ENCODE measurements around the gene TCTN1.
A peak's percentile ranks its signal among the peaks of the same experiment; 100 is the strongest.
"Not testable (repeated sequence)": the region's sequence is repeated elsewhere in the genome, so short reads cannot be mapped to it uniquely, and the experiment has no call there.

Gene TCTN1

GRCh38 chr12:110587102-110587501, 26.8 kb upstream of the TCTN1 start:
- not testable (repeated sequence) for DNase-seq

DNA sequence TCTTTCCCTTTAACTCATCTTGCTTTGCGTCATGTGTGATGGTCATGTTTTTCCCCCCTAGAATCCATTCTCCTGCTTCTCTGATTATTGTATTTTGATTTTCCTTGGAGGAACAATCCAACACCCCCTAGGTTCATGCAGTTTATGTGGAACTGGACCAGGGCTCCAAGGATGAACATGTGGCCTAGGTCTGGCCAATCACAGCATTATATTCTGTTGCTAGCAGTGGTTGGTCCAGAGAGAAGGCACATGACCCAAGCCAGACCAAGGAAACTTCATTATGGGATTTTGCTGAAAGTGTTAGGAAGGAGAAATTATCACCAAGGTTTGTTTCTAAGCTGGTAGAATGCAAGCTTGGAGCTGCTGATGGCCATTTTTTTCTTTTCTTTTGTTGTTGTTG, 23.9 kb upstream of the TCTN1 start:
- no peak for DNase-seq

DNA sequence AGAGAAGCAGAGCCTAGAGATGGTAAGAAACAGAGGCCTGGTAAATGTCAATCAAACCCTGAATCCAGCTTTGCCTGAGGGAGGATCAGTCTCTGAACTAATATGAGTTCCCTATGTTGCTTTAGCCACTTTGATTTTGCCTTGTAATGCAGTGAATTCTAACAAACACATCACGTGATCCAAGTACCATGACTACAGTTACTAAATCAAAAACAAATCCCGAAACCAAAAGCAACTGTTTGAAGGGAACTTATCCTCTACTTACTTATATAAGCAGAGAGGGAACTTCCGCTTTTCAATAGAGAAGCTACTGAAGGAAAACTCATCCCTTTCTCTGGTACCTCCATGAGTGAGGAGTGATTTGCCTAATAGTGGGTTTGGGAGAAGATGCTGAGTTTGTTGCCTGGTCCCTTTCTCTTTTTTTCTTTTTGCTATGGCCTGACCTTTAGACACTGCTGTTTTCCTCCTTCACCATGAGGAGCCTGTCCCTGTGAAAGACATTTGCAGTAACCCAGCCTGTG, 23.1 kb upstream of the TCTN1 start:
- DNase-seq: no peak

DNA sequence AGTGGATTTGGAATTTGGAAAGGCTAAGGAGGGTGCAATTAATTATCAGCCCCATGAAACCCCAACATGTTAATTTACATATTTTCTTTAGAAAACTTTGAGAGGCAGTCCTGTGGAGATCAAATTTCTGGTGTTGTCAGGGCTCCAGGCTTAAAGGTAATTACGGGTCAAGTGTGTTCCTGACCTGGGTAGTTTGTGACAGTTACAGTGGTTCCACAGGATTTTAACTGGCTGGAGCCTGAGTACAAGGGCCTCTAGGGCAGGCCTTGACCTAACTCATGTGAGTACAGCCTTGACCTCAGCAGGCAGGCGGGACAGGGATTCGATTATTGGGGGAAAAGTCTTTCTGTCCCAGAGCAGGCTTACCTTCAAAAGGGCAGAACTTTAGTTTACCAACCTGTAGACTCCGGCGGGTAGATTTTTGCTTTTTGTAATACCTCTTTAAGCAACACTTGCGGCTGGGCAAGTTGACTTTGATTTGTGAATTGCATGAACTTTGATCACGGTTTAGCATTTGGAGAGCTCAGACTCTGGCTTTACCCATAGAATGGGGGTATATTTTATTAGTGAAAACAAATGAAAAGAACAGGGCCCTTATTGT, 22.4 kb upstream of the TCTN1 start:
- no peak for DNase-seq

- DNase-seq: no peak
Measured at GRCh38 chr12:110592078-110592477, 21.9 kb upstream of the TCTN1 start.

GRCh38 chr12:110592919-110593318, 21.0 kb upstream of the TCTN1 start:
- DNase-seq: not testable (repeated sequence)

DNA sequence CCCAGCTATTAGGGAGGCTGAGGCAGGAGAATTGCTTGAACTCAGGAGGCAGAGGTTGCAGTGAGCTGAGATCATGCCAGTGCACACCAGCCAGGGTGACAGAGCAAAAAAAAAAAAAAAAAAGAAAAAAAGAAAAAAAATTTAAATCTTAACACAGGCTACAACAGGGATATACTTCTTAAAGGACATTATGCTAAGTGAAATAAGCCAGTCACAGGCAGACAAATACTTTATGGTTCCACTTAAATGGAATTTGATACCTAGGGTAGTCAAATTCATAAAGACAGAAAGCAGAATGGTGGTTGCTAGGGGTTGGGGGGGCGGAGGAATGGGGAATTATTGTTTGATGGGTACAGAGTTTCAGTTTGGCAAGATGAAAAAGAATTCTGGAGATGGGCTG, 16.0 kb upstream of the TCTN1 start:
- no peak for DNase-seq

DNA sequence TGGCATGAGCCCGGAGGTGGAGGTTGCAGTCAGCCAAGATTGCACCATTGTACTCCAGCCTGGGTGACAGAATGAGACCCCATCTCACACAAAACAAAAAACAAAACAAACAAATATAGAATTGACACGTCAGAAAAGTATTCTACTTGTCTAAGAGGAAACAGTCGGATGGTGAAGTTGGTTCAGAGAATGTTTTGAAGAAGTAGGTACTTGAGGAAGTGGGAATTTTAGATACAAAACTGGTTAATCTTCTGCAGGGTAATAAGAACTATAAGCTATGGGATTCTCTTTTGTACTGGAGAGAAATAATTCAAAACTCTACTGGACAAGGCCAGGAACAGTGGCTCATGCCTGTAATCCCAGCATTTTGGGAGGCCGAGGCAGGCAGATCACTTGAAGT, 14.6 kb upstream of the TCTN1 start:
- DNase-seq: no peak

DNA sequence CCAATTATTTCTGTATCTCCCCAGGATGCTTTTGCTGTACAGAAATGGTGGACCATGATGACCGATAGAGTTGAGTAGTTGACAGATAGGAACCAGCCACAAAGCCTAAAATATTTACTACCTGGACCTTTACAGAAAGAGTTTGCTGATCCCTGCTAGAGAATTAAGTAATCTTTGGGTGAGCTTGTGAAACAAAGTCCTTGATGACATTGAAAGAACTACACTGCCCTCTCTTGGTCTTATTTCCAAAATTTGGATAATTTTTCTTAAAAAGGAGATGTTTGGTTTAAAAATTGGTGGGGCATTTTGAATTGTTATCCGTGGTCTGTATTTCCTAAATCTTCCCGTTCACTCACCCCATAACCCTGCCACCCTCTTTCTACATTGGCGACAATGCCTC, 13.7 kb upstream of the TCTN1 start:
- no peak for DNase-seq

DNA sequence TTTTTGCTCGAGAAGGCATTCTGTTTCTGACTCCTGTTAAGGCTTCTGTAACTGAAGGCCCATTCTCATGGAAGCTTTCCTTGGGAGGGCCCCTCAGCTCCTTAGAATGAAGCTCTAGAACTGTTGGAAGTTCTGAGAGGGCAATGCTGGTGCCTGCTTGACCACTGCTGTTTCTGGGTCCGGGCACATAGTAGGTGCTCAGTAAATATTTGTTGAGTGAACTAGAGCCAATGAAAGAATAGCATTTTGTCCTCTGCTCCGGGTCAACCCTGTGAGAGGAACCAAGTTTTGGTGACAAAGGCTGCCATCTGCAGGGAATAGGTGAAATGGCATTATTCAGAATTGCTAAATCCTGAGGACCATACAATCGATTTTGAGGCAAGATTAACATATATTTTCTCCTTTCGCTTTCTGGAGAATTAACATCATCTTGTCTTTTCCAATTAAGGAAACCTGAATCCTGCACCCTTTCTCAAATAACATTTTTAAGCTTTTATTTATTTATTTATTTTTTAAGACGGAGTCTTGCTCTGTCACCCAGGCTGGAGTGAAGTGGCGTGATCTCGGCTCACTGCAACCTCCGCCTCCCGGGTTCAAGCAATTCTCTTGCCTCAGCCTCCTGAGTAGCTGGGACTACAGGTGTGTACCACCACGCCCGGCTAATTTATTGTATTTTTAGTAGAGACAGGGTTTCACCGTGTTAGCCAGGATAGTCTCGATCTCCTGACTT, 11.7 kb upstream of the TCTN1 start:
- peak; percentile 28 for DNase-seq

DNA sequence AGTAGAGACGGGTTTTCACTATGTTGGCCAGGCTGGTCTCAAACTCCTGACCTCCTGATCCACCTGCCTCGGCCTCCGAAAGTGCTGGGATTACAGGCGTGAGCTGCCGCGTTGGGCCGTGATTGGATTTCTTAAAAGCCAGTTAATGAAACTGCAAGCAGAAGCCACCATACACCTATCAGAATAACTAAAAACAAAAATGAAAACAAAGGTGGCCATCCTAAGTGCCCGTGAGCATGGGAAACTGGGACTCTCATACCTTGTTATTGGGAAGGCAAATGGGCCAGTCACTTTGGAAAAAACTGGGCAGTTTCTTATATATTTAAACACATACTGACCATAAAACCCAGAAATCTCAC, 7.7 kb upstream of the TCTN1 start:
- DNase-seq: no peak

DNA sequence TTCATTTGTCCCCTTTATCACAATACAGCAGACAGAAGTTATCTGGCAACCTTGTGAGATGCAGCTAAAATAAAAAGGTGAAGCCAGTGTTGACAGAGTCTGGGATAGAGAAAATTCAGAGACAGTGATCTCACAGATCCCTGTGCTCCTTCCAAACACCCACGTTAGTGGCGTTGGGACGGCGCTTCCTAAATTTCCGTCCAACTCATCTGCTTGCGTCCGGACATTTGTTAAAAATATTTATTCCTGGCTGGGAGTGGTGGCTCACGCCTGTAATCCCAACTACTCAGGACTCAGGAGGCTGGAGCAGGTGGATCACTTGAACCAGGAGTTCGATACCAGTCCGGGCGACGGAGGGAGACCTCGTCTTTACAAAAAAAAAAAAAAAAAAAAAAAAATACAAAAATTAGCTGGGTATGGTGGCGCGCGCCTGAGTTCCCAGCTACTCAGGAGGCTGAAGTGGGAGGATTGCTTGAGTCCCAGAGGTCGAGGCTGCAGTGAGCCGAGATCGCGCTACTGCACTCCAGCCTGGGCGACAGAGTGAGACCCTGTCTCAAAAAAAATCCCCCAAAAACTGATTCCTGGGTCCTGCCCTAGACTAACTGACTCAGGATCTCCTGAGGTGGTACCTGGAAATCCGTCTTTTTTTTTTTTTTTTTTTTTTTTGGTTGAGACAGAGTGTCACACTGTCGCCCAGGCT, 708 bp upstream of the TCTN1 start:
- DNase-seq: no peak

- no peak for DNase-seq
Measured at GRCh38 chr12:110615171-110615570, 1.2 kb downstream of the TCTN1 start.

DNA sequence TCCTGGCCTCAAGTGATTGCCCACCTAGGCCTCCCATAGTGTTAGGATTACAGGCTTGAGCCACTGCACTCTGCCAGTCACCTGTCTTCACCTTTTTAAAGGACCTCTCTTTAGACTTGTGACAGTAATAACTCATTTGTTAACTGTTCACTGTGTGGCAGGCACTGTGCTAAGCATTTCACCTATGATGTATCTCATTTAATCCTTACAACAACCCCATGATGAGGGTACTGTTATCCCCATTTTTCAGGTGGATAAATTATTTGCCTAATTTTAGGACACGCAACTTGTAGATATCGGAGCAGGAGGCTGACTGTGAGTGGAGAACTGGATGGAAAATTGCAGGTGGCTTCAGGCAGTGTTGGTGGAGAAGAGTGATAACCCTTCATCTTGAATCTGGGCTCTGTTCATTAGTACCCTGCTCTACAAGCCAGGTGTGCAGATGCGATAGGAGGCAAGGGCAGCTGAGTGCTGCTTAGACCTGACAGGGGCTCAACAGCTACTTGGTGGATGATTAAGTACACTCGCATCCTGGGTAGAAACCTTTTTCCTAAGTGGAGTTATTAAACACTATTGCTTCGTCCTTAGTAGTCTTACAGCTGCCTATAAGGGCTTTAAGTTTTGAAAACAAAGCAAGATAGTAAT, 2.7 kb downstream of the TCTN1 start:
- DNase-seq: no peak

DNA sequence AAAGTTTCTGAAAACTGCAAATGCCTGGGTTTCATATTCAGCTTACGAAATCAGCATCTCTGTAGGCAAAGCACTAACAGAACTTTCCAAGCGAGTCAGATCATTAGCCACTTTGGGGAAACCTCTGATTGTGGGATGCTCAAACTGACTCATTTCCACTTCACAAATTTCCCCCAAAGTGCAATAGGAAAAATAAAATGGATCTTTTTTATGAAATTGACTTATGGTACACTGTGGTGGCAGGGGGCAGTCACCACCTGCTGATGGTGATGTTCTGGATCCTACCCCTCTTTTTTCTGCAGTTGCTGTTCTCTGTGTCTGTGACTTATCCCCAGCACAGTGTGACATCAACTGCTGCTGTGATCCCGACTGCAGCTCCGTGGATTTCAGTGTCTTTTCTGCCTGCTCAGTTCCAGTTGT, 5.6 kb downstream of the TCTN1 start:
- DNase-seq: no peak

- DNase-seq: no peak
Measured at GRCh38 chr12:110622582-110622981, 8.7 kb downstream of the TCTN1 start.

- DNase-seq: no peak
Measured at GRCh38 chr12:110627500-110628195, 13.7 kb downstream of the TCTN1 start.

- no peak for DNase-seq
Measured at GRCh38 chr12:110635055-110635454, 21.1 kb downstream of the TCTN1 start.

GRCh38 chr12:110636516-110636915, 22.6 kb downstream of the TCTN1 start:
- DNase-seq: no peak

DNA sequence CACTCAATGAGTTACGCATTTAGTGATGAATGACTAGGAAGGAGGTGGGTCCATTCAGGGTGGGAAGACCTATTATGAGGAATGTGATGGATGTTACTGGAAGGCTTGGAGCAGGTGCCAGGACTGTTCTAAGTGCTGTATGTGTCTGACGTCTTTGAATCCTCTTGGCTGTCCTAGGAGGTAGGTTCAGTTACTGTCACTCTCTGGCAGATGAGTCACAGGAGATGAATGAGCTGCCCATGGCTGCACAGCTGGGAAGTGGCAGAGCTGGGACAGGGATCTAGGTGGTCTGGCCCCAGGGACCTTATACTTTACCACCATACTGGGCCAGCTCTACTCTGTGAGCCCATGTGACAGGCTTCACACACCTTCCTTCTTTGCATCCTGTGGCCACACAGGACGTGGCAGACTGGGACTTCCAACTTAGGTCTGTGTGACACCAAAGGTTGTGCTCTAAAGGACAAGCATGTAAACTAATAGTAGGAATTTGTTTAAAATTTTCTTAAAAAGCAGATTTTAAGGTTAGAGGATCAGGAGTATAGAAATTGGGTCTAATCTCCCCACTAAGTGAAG, 24.0 kb downstream of the TCTN1 start:
- no peak for DNase-seq

GRCh38 chr12:110638796-110639195, 24.9 kb downstream of the TCTN1 start:
- DNase-seq: no peak

GRCh38 chr12:110639336-110640141, 25.6 kb downstream of the TCTN1 start:
- DNase-seq: no peak
